ENCODE measurements around the gene PRM1.

- TF ChIP-seq, protein P1, sequence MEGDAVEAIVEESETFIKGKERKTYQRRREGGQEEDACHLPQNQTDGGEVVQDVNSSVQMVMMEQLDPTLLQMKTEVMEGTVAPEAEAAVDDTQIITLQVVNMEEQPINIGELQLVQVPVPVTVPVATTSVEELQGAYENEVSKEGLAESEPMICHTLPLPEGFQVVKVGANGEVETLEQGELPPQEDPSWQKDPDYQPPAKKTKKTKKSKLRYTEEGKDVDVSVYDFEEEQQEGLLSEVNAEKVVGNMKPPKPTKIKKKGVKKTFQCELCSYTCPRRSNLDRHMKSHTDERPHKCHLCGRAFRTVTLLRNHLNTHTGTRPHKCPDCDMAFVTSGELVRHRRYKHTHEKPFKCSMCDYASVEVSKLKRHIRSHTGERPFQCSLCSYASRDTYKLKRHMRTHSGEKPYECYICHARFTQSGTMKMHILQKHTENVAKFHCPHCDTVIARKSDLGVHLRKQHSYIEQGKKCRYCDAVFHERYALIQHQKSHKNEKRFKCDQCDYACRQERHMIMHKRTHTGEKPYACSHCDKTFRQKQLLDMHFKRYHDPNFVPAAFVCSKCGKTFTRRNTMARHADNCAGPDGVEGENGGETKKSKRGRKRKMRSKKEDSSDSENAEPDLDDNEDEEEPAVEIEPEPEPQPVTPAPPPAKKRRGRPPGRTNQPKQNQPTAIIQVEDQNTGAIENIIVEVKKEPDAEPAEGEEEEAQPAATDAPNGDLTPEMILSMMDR (IDR thresholded peaks at IDR 0.05; ENCODE audit: low read depth, low read length, poor library complexity, severe bottlenecking): no peak
- no peak for TF ChIP-seq EZH2phosphoT487 (IDR thresholded peaks at IDR 0.05; ENCODE audit: borderline replicate concordance, low read length)
Observed at GRCh38 chr16:11234884-11235702, 46.0 kb downstream of the PRM1 start.

Measured in DOHH2 (cell line).